ENCODE data around the gene KIAA1614.
"Not testable (repeated sequence)": the region's sequence is repeated elsewhere in the genome, so short reads cannot be mapped to it uniquely, and the experiment has no call there.

KIAA1614 gene

GRCh38 chr1:180966312-180966711 lies 53.6 kb downstream of the KIAA1614 start:
- no peak for DNase-seq

GRCh38 chr1:180966744-180967536 lies 54.2 kb downstream of the KIAA1614 start:
- DNase-seq: no peak

DNA sequence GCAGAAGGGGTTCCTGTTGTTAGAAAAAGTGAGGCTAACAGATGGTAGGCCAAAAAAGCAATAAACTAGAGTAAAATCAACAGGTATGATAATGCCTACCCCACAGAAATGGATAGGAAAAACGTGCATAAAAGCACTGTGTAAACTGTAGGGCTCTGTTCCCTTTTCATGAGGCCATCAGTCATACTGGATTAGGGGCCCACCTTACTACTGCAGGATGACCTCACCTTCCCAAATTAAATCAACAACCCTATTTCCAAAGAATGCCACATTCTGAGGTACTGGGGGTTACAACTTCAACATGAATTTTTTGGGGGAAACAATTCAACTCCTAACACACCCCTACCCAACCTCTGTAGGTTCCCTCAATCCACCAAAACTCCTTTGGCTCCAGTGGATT lies 54.9 kb downstream of the KIAA1614 start:
- no peak for DNase-seq

- not testable (repeated sequence) for DNase-seq
These were observed 56.1 kb downstream of the KIAA1614 start for GRCh38 chr1:180968834-180969233.

DNA sequence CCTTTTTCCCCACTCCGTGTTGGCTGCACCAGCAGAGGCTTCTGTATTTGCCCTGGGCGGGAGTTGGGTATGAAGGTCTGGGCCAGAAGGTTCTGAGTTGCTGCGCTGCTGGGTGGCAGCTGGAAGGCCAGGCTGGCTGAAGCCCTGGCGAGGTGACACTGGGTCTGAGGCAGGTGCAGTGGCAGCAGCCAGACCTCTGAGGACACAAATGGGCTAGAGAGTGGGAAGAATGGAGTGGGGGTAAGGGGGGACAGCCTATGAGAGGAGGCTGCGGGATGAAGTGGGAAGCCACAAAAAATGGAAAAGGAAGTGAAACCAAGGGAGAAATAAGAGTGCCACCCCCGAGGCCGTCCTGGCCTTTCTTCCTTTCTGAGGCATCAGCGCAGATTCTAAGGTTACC lies 56.7 kb downstream of the KIAA1614 start:
- no peak for DNase-seq

GRCh38 chr1:180970333-180971079 lies 57.8 kb downstream of the KIAA1614 start:
- DNase-seq: no peak

DNA sequence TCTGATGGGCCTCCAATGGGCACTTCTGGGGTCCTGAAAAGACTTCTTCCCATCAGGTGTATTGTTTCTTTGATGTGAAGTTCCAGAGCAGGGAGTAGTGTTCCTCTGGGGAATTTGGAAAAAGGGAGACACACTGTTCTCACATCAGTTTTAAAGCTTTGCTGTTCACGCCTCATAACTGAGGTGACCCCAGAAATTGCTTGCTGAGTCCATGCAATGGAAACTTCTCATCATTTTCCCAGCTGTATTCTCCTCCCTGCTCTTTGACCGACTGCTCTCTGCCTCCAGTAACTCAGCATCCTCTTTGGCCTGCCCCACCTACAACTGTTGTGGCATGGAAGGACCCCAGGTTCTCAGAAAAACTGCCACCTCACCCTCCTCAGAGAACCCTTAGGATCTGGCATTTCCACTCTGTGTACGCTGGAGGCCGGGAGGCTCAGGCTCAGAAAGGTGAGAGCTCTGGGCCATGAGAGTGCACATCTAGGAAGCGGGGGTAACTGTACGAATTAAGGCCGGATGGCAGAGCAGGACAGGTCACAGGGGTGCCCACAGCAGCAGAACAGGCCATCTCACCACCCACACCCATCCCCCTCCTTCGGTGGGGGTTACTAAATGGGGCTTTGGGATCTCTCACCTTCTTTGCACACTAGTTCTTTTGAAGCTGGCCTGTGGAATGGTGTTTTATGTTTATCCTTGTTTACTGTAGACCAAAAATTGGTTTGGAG lies 58.7 kb downstream of the KIAA1614 start:
- DNase-seq: no peak

- no peak for DNase-seq
These were observed 60.7 kb downstream of the KIAA1614 start for GRCh38 chr1:180973369-180973768.

- no peak for DNase-seq
These were observed 61.5 kb downstream of the KIAA1614 start for GRCh38 chr1:180974236-180974635.

GRCh38 chr1:180975551-180975950 lies 62.9 kb downstream of the KIAA1614 start:
- no peak for DNase-seq

GRCh38 chr1:180976191-180976590 lies 63.5 kb downstream of the KIAA1614 start:
- no peak for DNase-seq

DNA sequence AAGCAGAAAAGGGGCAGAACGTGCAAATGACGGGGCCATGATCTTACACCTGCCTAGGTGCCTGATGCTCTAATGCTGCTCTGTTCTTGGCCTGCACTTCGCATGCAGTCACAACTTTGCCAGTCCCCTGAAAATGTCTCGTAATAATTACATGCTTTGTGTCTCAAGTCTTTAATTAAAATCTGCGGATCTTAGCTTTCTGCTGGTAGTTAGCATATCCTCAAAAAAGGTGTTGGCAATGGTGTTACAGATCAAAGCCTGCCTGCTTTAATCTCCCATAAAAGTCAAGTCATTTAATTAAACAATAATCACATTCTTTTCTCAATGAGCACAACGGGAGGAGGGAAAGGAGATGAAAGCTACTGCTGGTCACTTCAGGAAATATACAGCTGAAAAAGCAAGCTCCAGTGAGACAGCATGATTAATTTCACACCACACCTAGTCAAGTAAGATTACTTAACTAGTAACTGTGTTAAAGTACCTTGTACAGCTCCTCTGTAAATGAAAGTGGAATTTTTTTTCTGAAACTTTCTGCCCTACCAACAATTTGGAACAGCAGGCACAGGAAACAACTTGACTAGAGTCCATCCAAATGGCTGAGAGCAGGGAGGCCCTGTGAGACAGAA lies 64.1 kb downstream of the KIAA1614 start:
- DNase-seq: peak; percentile 22

DNA sequence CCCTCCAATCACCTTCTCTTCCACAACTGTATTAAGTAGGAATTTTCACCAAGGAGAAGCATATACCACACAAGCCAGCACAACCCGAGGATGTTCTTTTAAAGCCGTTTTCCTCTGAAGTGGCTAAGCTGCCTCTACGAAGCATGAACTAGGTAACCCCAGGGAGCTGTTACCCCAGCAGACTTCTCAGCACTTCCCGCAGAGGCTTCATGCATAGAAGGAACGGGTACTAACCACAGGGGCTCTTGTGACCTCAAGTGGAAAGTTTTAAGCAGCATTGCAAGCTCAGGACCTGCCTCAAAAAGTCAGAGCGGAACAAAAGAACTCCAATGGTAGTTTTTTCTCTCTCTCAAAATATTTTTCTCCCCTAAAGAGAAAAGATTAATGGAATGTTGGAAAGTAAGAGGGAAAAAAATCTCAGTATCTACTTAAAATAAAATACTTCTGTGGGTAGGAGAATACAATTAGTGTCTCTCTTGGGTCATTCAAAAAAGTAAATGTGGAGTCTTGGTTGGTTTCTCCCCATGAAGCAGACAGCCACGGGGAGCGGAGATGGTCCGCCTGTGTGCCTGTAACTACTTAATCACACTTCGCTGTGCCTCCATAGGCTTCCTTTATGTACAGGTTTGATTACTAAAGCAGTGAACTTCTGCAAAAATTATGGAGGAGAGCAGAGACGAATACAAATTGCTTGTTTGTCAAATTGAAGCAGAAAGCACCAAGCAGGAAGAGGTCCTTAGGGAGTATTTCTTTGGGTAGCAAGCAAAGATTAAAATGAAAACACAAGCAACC lies 69.1 kb downstream of the KIAA1614 start:
- peak; percentile 67 for DNase-seq

- no peak for DNase-seq
These were observed 69.7 kb downstream of the KIAA1614 start for GRCh38 chr1:180982422-180982821.

- DNase-seq: no peak
These were observed 75.6 kb downstream of the KIAA1614 start for GRCh38 chr1:180988253-180988752.

GRCh38 chr1:180994262-180994661 lies 81.6 kb downstream of the KIAA1614 start:
- DNase-seq: peak; percentile 19

GRCh38 chr1:180997843-180998504 lies 85.3 kb downstream of the KIAA1614 start:
- DNase-seq: no peak

All from activated CD4-positive, alpha-beta T cell treated with anti-CD3 and anti-CD28 coated beads, Interleukin-10, Interleukin-2, amounts not matched to agents 100 ng/mL and 50 ng/mL, durations not matched to agents 16 hours and 8 hours (primary cell).